ENCODE measurements around the gene GJD2.

GJD2 gene

DNA sequence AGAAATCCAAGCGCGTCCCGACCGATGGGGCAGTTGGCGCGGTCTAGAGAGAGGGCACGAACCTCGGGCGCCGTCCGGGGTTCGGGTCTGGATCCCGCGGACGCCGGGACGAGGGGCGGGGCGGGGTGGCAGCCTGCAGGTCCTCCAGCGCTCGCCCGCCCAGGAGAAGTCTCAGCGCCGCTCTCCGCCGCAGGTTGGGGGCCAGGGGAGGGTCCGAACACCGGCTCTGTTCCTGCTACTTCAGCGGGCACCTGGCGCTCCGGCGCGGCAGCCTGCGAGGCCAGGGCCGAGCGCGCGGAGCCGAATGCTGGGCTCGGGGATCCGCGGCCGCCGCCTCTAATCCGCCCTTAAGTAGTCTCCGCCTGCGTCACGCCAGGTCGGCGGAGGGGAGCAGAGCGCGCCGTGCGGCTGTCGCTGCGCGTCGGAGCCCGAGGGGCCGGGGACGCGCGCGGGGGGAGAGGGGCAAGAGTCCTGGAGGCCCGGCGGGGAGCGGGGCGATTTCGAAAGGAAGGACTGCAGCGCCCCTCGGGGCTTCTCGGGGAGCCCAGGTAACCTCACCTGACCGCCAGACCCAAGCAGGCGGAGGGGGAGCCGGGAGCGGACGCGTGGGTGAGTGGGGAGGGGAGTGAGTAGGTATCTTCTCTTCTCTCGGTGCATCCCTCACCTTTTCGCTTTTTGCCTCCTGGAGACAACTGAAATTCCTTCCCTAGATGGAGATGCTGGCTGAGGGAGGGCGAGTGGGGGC is at the start of gene GJD2:
Gene GJD2, minus strand, starts transcription at position 325 of the 745 bp plus-strand sequence. CDS start 510 bp downstream, outside the sequence.
- DNase-seq, result peak; percentile 6

DNA sequence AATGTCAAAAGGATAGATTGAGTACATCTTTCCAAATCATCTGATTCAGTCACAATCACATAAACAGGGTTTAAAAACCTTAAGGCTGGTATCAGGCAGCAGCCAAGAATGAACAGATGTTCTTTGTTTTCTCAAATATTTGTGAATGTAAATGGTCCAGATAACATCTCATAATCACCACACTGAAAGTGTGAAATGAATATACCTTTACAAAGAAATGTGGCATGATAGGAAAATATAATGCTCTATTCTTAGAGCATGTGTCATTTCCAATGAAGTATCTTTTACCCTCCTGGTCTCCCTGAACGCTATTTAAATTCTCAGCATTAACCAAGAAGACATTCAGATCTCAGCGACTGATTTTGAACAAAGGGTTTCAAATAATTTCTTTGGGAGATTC is 49.3 kb upstream of the GJD2 start:
- DNase-seq, result no peak

DNA sequence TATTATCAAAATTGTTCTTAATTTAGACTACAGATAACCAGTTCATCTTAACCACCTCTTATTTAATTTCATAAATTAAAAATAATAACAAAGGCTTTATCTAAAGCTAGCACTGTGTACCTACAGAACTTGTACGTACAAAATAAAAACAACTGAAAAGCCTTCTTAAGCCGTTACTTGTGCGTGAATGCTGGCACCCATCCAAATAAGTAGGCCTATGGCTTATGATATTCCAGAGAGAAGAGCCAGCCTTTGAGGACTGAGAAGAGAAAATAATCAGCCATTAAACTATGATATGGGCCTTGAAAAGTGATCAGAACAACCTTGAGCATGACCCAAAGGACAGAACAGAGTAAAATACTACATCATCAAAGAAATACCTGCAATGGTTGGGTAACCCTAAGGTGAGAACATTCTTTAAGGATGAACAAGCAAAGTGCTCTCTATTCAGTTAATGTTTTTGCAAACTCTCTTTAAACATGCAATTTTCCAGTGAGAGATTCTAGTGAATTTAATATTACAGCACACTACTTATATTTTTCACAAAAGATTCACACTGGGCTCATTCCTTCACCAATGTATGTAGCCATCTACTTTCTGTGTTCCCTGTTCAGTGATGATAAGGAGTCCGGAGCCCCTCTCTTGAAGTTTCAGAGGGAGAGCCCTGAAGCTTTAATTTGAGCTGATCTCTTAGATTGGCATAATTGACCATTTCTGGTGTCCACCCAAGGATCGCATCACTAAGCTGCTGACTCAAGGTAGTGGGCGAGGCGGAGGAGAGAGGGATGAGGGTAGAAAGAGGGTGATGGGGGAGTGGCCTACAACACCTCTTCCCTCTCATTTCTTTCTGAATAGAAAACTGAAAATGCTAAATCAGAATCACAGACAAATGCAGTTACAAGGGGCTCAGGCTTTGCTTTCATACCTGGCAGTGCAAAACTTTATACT is 48.3 kb upstream of the GJD2 start:
- DNase-seq, result no peak

DNA sequence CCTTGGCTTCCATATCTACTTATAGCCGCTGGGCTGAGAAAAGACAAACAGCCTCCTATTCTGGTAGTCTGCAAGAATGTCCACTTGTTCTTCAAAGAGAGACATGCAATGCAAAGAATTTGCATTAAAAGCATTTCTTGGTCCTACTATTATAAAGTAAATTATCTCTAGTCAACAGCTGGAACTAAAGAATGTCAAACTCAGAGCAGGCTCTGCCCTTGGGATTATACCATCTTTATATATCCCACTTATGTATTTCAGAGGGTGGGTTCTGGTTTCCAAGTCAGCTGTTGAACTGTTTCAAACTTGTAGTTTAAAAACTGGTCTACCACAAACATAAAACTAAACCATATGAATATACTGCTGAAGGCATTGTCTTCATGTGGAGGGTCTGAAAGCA is 47.6 kb upstream of the GJD2 start:
- DNase-seq, result no peak

DNA sequence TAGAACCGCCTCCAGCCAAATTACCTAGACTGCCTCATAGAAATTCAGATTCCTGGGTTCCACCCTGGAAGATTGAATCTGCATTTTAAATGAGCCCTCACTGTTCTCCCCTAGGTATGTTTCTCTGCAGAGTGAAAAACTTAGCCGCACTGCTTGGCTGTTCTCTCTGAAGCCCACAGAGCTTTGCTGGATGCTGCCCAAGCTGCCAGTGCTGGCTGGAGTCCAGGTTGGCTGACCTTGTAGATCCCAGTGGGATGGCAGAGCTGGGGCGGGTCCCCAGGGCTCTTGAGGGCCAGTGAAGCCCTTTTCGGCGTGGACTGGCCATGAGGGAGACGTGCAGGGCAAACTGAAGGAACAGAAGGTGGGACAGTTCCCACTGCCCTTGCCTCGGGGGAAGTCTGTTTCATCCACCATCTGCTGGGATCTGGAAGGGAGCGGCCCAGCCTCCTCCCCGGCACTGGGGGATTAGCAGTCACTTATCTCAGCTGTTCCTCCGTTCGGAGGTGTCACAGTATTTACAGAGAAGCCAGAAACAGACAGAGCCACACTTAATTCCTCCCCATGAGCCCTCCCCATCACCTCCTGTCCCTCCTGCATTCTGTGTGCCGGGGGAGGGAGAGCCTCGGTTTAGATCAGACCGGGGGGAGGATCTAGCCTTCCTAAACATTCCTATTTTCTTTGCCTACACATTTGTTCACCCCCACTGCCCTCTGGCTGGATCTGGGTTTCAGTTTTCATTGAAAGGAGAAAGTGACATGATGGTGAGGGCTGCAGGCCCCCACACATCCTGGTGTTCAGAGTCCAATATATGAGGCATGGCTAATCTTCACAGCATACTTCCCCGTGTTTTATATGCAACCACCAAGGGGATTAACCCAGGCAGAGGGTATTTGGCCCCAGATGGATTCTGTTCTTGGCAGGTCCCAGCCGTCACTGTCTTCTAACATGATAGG is 44.6 kb upstream of the GJD2 start:
- no peak for DNase-seq

DNA sequence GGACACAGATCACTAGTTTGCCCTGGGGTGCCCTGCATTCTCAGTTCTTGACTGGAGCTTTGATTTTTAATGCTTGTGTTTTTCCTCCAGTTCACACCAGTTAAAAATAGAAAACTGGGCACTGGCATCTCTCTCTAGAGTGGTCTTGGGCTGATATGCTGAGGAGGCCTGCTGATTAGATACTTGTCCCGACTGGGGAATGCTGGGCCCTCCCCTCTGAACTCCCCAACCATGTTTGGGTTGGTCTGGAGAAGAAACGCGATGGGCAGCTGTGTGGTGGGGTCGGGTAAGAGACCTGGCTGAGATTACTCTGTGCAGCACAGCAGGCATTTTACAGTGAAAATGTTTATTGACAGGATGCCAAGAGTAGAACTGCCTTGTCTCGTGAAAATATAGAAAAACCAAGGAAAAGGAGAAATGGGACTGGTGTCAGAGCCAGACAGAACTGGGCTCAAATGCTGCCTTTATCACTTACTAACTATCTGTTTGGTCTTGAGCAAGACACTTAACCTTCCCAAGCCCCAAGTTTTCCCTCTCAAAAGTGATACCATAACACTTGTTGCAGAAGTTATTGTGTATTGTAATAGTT is 42.1 kb upstream of the GJD2 start:
- DNase-seq, result no peak

DNA sequence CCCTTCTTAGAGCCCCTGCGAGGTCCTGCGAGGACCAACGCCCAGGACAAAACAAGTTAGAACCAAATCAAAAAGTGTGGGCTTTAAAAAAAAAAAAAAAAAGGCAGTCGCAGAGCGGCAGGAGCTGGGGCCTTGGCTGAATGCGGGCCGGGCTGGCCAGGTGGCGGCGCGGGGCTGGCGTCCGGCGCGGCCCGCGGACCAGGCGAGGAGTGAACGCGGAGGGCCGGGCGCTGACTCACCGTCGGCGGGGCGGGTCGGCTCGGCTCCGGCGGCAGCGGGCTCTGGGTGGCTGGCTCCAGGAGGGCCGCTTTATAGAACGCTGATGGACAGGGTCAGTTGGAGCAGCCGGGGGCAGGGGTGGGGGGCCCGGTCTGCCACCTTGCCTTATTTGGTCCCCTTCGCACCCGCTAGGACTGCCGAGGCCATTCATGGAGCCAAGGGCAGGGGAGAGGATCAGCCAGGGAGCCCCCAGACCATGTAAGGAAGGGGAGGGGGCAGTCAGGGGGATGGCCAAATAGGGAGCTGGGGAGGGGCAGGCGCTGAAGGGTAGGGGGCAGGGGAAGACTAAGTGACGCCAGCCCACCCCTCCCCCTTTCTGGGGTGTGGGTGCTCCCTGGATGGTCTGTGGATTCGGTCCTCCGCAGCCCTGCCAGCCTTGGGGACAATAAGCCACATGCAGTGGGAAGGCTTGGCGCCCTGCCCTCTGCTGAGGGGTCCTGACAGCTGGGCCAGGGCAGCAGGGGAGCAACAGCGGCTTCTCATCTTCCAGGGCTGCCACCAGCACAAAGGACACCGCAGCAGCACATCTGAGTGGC is 40.7 kb upstream of the GJD2 start, which contains the start of gene ACTC1:
Gene ACTC1, minus strand, starts transcription at position 283 of the 815 bp plus-strand sequence. CDS start 741 bp downstream, outside the sequence.
- DNase-seq, result no peak

DNA sequence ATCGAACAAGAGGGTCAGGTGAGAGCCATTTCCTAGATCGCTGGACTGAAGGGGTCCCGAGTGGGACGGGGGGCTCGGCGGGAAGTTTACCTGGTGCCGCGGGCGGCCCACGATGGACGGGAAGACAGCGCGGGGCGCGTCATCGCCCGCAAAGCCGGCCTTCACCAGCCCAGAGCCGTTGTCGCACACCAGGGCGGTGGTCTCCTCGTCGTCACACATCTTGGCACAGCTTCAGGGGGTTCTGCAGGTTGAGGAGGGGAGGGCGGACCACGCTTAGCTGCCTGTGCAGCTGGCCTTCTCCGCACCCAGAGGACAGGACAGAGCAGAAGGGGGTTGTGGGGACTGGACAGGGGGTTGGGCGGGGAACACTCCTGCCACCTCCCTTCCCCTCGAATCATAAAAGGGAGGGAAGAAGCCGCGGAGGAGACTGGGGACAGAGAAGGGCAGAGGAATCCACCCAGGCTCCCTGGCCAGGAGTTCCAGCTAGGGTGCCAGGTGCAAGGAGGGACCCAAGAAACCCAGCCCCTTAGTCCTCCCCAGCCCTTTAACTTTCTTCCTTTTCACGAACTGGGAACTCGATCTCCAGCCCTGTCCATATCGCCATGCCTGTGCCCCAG is 39.9 kb upstream of the GJD2 start:
- no peak for DNase-seq

DNA sequence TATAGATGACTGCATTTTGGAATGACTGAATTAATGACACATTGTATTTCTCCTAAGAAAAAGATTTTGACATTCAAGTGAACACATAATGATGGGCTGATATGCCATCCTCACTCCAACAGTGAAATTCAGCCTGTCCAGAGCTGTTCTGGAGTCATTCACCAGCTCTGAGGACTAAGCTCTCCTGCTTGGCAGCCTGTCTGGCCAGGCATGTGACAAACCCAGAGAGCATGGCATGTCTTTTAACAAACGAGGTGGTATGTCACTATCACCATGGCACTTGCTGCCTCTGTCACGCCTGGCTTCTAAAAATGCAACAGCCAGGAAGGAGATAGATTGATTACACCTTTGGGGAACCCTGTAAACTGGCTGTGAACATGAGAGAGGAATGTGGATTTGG is 39.1 kb upstream of the GJD2 start:
- no peak for DNase-seq

DNA sequence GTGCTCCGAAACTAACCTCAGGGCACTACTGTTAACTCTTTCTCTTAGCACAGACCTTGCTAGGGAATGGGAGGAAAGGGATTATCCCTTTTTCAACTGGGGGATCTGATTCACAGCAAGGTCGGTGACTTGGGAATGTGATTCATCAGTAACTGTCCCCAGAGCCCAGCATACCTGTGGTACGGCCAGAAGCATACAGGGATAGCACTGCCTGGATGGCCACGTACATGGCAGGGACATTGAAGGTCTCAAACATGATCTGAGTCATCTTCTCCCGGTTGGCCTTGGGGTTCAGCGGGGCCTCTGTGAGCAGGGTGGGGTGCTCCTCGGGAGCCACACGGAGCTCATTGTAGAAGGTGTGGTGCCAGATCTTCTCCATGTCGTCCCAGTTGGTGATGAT is 38.3 kb upstream of the GJD2 start:
- DNase-seq, result no peak

DNA sequence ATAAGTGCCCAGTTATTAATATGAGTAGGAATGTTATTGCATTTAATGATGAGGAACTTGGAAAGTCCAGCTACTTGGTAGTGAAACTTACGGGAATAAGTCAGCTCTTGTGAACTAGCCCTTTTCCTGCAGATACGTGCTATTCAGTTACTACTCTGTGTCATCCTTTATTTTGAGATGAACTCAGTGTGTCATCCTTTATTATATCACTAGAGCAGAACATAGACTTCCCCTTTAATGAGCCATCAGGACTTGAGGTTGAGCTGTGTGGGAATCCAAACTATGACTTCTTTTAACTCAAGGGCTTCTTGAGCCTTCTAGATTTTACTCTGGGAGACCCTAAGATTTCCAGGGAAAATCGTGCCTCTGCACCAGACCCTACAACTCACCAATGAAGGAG is 36.9 kb upstream of the GJD2 start:
- no peak for DNase-seq

DNA sequence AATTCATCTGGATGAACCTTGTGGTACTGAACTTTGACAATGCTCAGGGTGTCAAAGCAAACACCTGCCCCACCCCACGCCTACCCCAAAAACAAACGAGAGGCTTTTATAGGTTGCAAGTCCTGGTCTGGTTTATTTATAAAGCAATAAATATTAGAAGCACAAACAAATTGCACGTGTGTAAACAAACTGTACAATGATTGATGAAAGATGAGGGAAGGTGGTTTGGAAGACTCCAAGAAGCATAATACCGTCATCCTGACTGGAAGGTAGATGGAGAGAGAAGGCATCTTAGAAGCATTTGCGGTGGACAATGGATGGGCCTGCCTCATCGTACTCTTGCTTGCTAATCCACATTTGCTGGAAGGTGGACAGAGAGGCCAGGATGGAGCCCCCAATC is 35.3 kb upstream of the GJD2 start:
- no peak for DNase-seq

DNA sequence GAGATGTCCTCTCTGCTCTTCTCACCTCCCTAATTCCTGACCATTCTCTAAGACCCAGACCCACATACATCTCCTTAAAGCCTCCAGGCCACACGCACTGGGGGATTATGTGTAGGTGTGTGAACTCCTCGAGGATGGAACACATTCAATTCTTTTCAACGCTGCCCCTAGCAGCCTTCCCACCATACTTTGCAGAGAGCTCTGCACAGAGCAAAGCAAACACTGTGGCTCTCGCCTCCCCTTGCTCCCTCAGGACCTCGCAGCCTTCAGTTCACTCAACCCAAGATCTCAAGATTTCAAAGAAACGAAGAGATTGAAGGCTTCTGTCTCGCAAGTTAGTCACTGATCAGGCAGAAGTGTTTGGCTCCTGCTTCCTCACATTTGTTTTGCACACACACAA is 34.5 kb upstream of the GJD2 start:
- no peak for DNase-seq

DNA sequence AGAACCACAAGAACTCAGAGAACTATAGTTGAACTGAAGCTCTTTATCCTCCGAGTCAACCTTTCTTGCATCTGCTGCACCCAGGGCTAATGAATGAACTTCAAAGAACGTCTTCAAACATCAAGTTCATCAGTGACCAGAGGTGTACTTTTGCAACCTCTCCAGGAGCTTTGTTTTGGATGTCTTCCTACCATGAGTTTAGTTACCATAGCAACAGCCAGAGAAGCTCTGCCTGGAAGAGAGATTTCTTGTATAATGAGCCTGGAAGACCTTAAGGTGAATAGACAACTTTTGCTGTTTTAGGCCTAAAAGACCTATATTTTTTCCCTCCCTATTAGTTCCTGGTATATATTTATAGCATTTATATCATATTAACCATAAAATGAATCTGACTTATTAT is 31.4 kb upstream of the GJD2 start:
- no peak for DNase-seq

DNA sequence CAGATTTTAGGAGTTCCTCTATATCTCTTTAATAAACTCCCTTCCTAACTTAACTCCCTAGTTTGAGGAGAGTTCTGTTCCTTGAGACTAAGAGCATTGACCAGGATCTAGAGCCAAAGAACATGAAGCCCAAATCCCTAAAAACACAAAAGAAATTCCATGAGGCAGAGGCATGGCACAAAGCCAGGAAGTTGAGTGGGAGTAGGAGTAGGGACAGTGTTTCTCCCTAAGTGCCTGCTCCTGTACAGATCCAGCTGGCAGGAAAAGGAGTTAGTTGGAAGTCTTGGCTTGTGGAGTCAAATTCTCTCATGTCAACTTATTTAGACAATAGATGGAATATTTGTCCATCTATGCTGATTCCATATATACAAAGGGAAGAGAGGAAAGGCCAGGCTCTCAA is 29.2 kb upstream of the GJD2 start:
- DNase-seq, result no peak

DNA sequence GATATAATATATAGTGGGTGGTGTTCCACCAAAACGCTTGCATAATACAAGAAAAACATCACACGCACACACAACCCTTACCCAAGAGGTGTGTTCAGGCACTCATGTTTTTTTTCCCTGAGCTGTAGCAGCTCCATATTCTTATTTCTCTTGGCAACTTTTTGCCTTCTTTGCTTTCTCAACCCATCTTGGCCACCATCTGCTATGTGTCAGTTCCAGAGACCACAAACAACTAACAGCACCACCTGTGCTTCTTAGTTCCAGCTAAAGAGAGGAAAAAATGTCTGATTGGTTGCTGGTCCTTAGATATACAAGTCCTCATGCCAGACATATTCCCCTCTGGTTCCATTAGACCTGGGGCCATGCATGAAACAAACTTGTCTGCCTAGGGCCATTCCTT is 28.6 kb upstream of the GJD2 start:
- no peak for DNase-seq

DNA sequence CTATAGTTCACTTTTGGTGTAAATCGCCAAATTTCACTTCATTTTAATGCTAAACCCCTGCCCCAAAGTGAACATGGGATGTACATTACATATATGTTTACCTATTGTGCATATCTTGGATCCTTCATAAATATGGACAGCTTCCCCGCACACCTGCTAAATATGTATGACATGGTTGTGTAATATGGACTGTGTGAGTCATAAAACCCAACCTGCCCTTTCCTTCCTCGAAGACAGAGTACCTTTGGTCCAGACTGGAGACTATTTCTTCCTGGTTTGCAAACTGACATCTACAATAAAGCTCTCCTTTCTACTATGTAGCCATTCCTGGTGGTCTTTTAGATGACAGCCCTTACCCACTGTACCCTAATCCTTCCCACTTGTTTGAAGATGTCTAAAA is 28.1 kb upstream of the GJD2 start:
- DNase-seq, result no peak

DNA sequence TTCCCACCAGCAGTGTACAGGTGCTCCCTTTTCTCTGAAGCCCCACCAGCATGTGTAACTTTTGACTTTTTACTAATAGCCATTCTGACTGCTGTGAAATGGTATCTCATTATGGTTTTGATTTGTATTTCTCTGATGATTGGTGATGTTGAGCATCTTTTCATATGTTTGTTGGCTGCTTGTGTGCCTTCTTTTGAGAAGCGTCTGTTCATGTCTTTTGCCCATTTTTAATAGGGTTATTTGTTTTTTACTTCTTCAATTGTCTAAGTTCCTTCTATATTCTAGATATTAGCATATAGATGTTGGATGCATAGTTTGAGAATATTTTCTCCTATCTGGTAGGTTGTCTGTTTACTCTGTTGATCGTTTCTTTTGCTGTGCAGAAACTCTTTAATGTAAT is 25.9 kb upstream of the GJD2 start:
- no peak for DNase-seq

DNA sequence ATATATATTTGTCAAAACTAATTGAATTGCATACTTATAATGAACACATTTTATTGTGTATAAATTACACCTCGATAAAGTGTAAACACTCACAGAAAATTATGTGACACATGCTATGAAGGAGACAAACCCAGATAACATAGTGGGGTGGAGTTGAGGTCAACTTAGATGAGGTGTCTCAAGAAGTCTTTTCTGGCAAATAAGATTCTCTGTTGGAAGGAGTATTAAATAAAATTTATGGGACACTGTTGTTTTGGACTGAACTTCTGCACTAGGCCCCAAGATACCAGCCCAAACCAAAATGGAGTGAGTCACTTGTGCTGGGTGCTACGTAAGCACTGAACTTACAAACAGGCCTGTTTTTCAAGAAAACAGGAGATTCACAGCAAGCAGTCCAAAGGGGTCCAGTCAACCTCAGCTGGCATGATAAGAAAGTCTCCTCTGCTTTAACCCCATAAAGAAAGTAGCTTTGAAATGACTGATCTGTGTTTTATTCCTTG is 21.9 kb upstream of the GJD2 start:
- DNase-seq, result no peak

DNA sequence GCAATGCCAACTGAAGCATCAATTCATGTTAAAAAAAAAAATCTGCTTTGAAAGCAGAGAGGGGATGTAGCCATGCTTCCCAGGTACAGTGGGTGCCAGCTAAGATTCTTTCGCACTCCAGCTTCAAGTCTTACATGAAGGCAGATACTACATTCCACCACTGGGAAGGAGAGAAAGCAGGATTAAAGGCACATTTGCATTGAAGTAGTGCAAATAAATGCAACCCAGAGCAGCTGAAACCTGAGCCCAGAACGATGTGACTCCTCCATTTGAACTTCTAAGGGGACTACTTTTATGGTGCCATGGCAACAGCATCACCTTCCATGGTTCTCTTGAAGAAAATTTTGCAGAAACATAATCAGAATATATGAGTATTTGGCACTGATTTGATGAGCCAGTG is 19.1 kb upstream of the GJD2 start:
- no peak for DNase-seq

DNA sequence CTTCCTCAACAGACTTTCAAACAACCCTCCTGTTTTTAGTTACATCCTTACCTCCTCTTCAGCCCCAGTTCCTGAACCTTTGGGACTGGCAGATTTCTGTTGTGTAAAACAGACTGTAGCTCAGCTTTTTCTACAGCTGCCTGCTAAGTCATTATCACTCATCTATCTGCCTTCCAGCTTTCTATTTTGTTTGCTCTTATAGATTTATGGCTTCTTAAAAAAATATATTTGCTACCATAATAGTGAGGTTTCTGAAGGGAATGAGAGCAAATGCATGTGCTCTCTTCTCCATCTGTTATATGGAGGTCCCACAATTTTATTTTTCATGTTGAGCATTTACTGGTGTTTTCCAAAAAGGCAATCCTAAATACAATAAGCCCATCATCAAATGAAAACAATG is 18.2 kb upstream of the GJD2 start:
- no peak for DNase-seq
